ENCODE results near the gene TMEM223. TPM values are rescaled to one million over a fixed set of nuclear protein-coding genes. Genes with fewer than 3 reads are reported as not detected.
A peak's percentile ranks its signal among the peaks of the same experiment; 100 is the strongest.

TMEM223 gene
- total and polyA plus RNA-seq, 9 of the 15 experiments (the other 6 are each of a cell fraction or from before 2014, with no cell fraction given), result 5.9 to 34.5 (median 19.6) TPM

- TF ChIP-seq DLX4 (CRISPR knock-in tag; IDR thresholded peaks at IDR 0.05), result no peak
- TF ChIP-seq ATF7 (IDR thresholded peaks at IDR 0.05), result peak; percentile 48
- TF ChIP-seq ZNF586 (CRISPR knock-in tag; conservative IDR thresholded peaks at IDR 0.05), result no peak
- no peak for TF ChIP-seq ZNF134 (CRISPR knock-in tag; conservative IDR thresholded peaks at IDR 0.05)
- TF ChIP-seq POLR3G (IDR thresholded peaks at IDR 0.05; ENCODE audit: extremely low read depth, insufficient read length, insufficient replicate concordance), result no peak
- peak; percentile 93 for TF ChIP-seq ETV5 (CRISPR knock-in tag; IDR thresholded peaks at IDR 0.05; ENCODE audit: low read depth)
- TF ChIP-seq ZNF174 (CRISPR knock-in tag; IDR thresholded peaks at IDR 0.05), result no peak
- TF ChIP-seq RBM25 (IDR thresholded peaks at IDR 0.05; ENCODE audit: low read depth, low read length, severe bottlenecking), result no peak
- TF ChIP-seq NONO (IDR thresholded peaks at IDR 0.05; ENCODE audit: low read depth in 2 of 2, low read length in 1 of 2), result 0 out of 4 replicates have a peak, but pooled peaks of 1 of the 2 experiments have one; percentile 32
- 0 out of 2 replicates have a peak, but pooled peaks have one; percentile 20 for TF ChIP-seq HLTF (IDR thresholded peaks at IDR 0.05)
- peak; percentile 58 for TF ChIP-seq CTBP1 (IDR thresholded peaks at IDR 0.05; ENCODE audit: borderline replicate concordance)
- no peak for TF ChIP-seq BRF1 (IDR thresholded peaks at IDR 0.05; ENCODE audit: borderline replicate concordance, extremely low read depth, insufficient read length)
- no peak for TF ChIP-seq HOMEZ (CRISPR knock-in tag; IDR thresholded peaks at IDR 0.05)
- TF ChIP-seq HNRNPH1 (optimal IDR thresholded peaks at IDR 0.05; ENCODE audit: low read depth, low read length), result no peak
- no peak for TF ChIP-seq ZNF165 (CRISPR knock-in tag; IDR thresholded peaks at IDR 0.05; ENCODE audit: borderline replicate concordance)
- no peak for TF ChIP-seq ARID2 (IDR thresholded peaks at IDR 0.05)
- TF ChIP-seq ZNF277 (CRISPR knock-in tag; IDR thresholded peaks at IDR 0.05; ENCODE audit: borderline replicate concordance), result no peak
- no peak; the same call in 1 of the 2 replicates for TF ChIP-seq CAMTA2 (CRISPR knock-in tag; conservative IDR thresholded peaks at IDR 0.05)
- peak in 1 of 2 experiments; percentile 49; a peak in 1 of 4 replicates for TF ChIP-seq FOXA3 (CRISPR knock-in tag; conservative IDR thresholded peaks at IDR 0.05 in 1 of 2, IDR thresholded peaks at IDR 0.05 in 1 of 2)
- no peak for TF ChIP-seq TGIF2 (CRISPR knock-in tag; IDR thresholded peaks at IDR 0.05)
- TF ChIP-seq MXI1 (IDR thresholded peaks at IDR 0.05; ENCODE audit: low read depth, low read length), result peak; percentile 47; the same call in 1 of the 2 replicates
- no peak for TF ChIP-seq ATF2 (CRISPR knock-in tag; IDR thresholded peaks at IDR 0.05)
Observed at GRCh38 chr11:62791501-62792201, at the start of gene TMEM223 (continued).

Data from K562 (cell line).